A549 (cell line): ENCODE data around the gene PRUNE2. TPM values are rescaled to one million over a fixed set of nuclear protein-coding genes. Genes with fewer than 3 reads are reported as not detected.

Experiments used
- ATAC-seq, 2 experiments: fragments of 200-7000 bp in 1 of 2; fragments of >200 bp in 1 of 2; cut with Nextera tagmentation in 1 of 2; cut with Tn5 transposase in 1 of 2; 3 replicates each; pipeline versions ENCODE4 v1.8.0 to v1.9.1; 2018 to 2020; ENCODE audit warnings: mild to moderate bottlenecking in 1 of 2, moderate library complexity in 1 of 2
- CTCF ChIA-PET: fragments of 300-600 bp; sonication (Branson Sonifier 250); formaldehyde crosslinking; extraction: SDS; loops from one replicate; lab custom pipeline; 2021; ENCODE audit warnings: antibody characterized with exemption, inconsistent platforms; lab: Yijun Ruan, JAX
- POLR2A ChIA-PET: fragments of 350-600 bp; formaldehyde crosslinking; extraction: SDS; loops from one replicate; lab custom pipeline; 2021; ENCODE audit warnings: antibody characterized with exemption, inconsistent platforms; lab: Yijun Ruan, JAX
- DNase-seq, 2 experiments: peaks; one replicate each; pipeline versions ENCODE4 v3.0.0 to v3.0.0-alpha.2; 2011 to 2016; ENCODE audit warnings: low read depth in 1 of 2, low spot score in 1 of 2
- FAIRE-seq: peaks from 2 replicates; lab custom pipeline; 2011; peaks lifted over from hg19 to GRCh38; lab: Jason Lieb, UNC
- H3K27ac ChIP-seq, 2 experiments: fragments of >200 bp; sonication (Bioruptor Twin); formaldehyde crosslinking; 3 replicates each; pipeline ENCODE4 v1.5.1; 2016 to 2017
- H3K4me1 ChIP-seq: fragments of >200 bp; sonication (Bioruptor Twin); formaldehyde crosslinking; 3 replicates; pipeline ENCODE4 v1.6.1; 2016
- H3K4me2 ChIP-seq: fragments of >200 bp; sonication (Bioruptor Twin); formaldehyde crosslinking; 3 replicates; pipeline ENCODE4 v1.6.1; 2016
- H3K4me3 ChIP-seq: fragments of >200 bp; sonication (Bioruptor Twin); formaldehyde crosslinking; 3 replicates; pipeline ENCODE4 v1.5.1; 2016
- H3K9me3 ChIP-seq: fragments of >200 bp; sonication (Bioruptor Twin); formaldehyde crosslinking; 3 replicates; pipeline ENCODE4 v1.6.1; 2016
- ATOH8 ChIP-seq: fragments of 250-450 bp; sonication (Bioruptor Pico); IDR thresholded peaks from 2 replicates; pipeline ENCODE4 v1.5.0; 2020; ENCODE audit warnings: low read depth, mild to moderate bottlenecking, moderate library complexity
- BHLHE40 ChIP-seq: IDR thresholded peaks from 2 replicates; pipeline ENCODE4 v1.6.1; 2012; ENCODE audit warnings: low read depth, low read length, inconsistent platforms
- CBX8 ChIP-seq: fragments of 200-600 bp; sonication (generic); IDR thresholded peaks from 2 replicates; pipeline ENCODE4 v1.6.1; 2016
- CHD2 ChIP-seq: fragments of 150-350 bp; IDR thresholded peaks from 2 replicates; pipeline ENCODE4 v1.6.1; 2014; ENCODE audit warnings: low read length; ENCODE audit not compliant: partially characterized antibody
- CHD4 ChIP-seq: fragments of 200-600 bp; sonication (generic); IDR thresholded peaks from 2 replicates; pipeline ENCODE4 v1.6.1; 2016; ENCODE audit warnings: antibody characterized with exemption, mild to moderate bottlenecking, borderline replicate concordance
- EHMT2 ChIP-seq: fragments of 200-600 bp; sonication (generic); IDR thresholded peaks from 2 replicates; pipeline ENCODE4 v1.6.1; 2016; ENCODE audit warnings: antibody characterized with exemption, low read depth, mild to moderate bottlenecking, moderate library complexity
- GATA3 ChIP-seq: IDR thresholded peaks from 2 replicates; pipeline ENCODE4 v1.6.1; 2012; ENCODE audit warnings: borderline replicate concordance
- HEYL ChIP-seq: fragments of 250-450 bp; sonication (Bioruptor Pico); IDR thresholded peaks from 2 replicates; pipeline ENCODE4 v1.8.0; 2021; ENCODE audit warnings: mild to moderate bottlenecking, moderate library complexity
- HMGXB4 ChIP-seq: fragments of 250-450 bp; sonication (Bioruptor Pico); IDR thresholded peaks from 2 replicates; pipeline ENCODE4 v1.5.0; 2021; ENCODE audit warnings: mild to moderate bottlenecking, moderate library complexity, borderline replicate concordance
- KDM5A ChIP-seq: fragments of 200-600 bp; sonication (generic); IDR thresholded peaks from 2 replicates; pipeline ENCODE4 v1.6.1; 2016; ENCODE audit warnings: antibody characterized with exemption, mild to moderate bottlenecking
- MYC ChIP-seq: IDR thresholded peaks from 2 replicates; pipeline ENCODE4 v1.6.1; 2012; ENCODE audit warnings: mild to moderate bottlenecking, inconsistent platforms, low read length, improper control_type of control experiment, borderline replicate concordance
- PHF8 ChIP-seq: fragments of 200-600 bp; sonication (generic); IDR thresholded peaks from 2 replicates; pipeline ENCODE4 v1.6.1; 2016; ENCODE audit warnings: low read depth, mild to moderate bottlenecking, antibody characterized with exemption, moderate library complexity, borderline replicate concordance
- POLR2A ChIP-seq: IDR thresholded peaks from 2 replicates; pipeline ENCODE4 v1.6.1; 2012; ENCODE audit warnings: mild to moderate bottlenecking, low read length
- POLR2AphosphoS2 ChIP-seq: conservative IDR thresholded peaks from 2 replicates; pipeline ENCODE4 v1.6.1; 2012; ENCODE audit warnings: low read length, improper control_type of control experiment, inconsistent platforms
- RARB ChIP-seq: fragments of 250-450 bp; sonication (Bioruptor Pico); IDR thresholded peaks from 2 replicates; pipeline ENCODE4 v1.8.0; 2021; ENCODE audit warnings: mild to moderate bottlenecking, moderate library complexity
- REST ChIP-seq: fragments of 200-600 bp; sonication (generic); IDR thresholded peaks from 2 replicates; pipeline ENCODE4 v1.6.1; 2016; ENCODE audit warnings: antibody characterized with exemption, mild to moderate bottlenecking, moderate library complexity
- RFX5 ChIP-seq: fragments of 450-650 bp; IDR thresholded peaks from 2 replicates; pipeline ENCODE4 v1.7.1; 2014; ENCODE audit warnings: antibody characterized with exemption, mild to moderate bottlenecking, moderate library complexity
- SMC3 ChIP-seq: fragments of >200 bp; sonication (Bioruptor Twin); formaldehyde crosslinking; IDR thresholded peaks from 3 replicates; pipeline ENCODE4 v1.6.1; 2018; ENCODE audit warnings: inconsistent platforms
- SREBF2 ChIP-seq: fragments of 450-650 bp; IDR thresholded peaks from 2 replicates; pipeline ENCODE4 v1.6.1; 2014; ENCODE audit warnings: mild to moderate bottlenecking, moderate library complexity
- TFCP2L1 ChIP-seq: fragments of 250-450 bp; sonication (Bioruptor Pico); IDR thresholded peaks from 2 replicates; pipeline ENCODE4 v1.5.0; 2021; ENCODE audit warnings: mild to moderate bottlenecking
- TP53 ChIP-seq: fragments of 250-450 bp; sonication (Bioruptor Pico); IDR thresholded peaks from 2 replicates; pipeline ENCODE4 v1.5.0; 2021; ENCODE audit warnings: mild to moderate bottlenecking, moderate library complexity
- USF2 ChIP-seq: fragments of 450-650 bp; IDR thresholded peaks from 2 replicates; pipeline ENCODE4 v1.6.1; 2014; ENCODE audit warnings: antibody characterized with exemption
- ZNF302 ChIP-seq: fragments of 250-450 bp; sonication (Bioruptor Pico); IDR thresholded peaks from 2 replicates; pipeline ENCODE4 v1.9.0; 2021; ENCODE audit warnings: inconsistent platforms, mild to moderate bottlenecking, moderate library complexity
- WGBS: methylation state at CpG from one replicate; pipeline ENCODE4 v1.1.6; 2017; ENCODE audit errors: missing lambda C conversion rate; 5-methylcytosine and 5-hydroxymethylcytosine counted together
- polyA plus RNA-seq, 4 experiments: library from polyadenylated mRNA; depleted of rRNA in 3 of 4; stranded (reverse); fragments of >200 nt; fragmentation: RNase III in 1 of 4; extraction: RNeasy Plus Mini Kit Qiagen cat#74134 plus additional on column Dnase treatment in 1 of 4; gene quantifications; 2 replicates in 3 of 4; 3 replicates in 1 of 4; pipeline ENCODE4 v1.2.3, GENCODE V29; 2011 to 2017

PRUNE2 gene
- polyA plus RNA-seq, 2 of the 4 experiments (the other 2 are of a cell fraction): 0.04 TPM; not detected in 1

- ChIA-PET POLR2A (no interaction called here), CTCF (interaction anchor here (0.8 to 12.7 kb wide), 2 partner anchors 109 to 189 kb away, joined by 3 to 309 read pairs; no protein-coding TSS in a partner anchor)
- Histone ChIP-seq H3K27ac (no peak overlapping the region), H3K4me1 (no peaks in the 10 kb centered on the region), H3K9me3 (no peaks in the 10 kb centered on the region; the same call in 2 of the 3 replicates), H3K4me3 (no peak overlapping the region), H3K4me2 (no peak overlapping the region)
- DNase-seq: no peak
- no peak for FAIRE-seq
- 66% methylated on average over 7 of the region's 7 CpGs for WGBS
- ATAC-seq: no peak; a peak in 1 of 6 replicates
- TF ChIP-seq PHF8: no peak
- TF ChIP-seq SREBF2: no peak
- TF ChIP-seq CHD2: no peak
- no peak for TF ChIP-seq HEYL (CRISPR knock-in tag)
- no peak for TF ChIP-seq EHMT2
- no peak for TF ChIP-seq REST
- no peak for TF ChIP-seq TP53
- TF ChIP-seq TFCP2L1 (CRISPR knock-in tag): no peak
- TF ChIP-seq BHLHE40: no peak
- no peak for TF ChIP-seq SMC3
- no peak for TF ChIP-seq ZNF302 (CRISPR knock-in tag)
- no peak for TF ChIP-seq RARB (CRISPR knock-in tag)
- TF ChIP-seq CBX8: no peak
- no peak for TF ChIP-seq POLR2AphosphoS2
- no peak for TF ChIP-seq USF2
- TF ChIP-seq RFX5: no peak
- no peak for TF ChIP-seq KDM5A
- TF ChIP-seq CHD4: no peak
These were observed 102.2 kb downstream of the PRUNE2 start for GRCh38 chr9:76803762-76804161.

GRCh38 chr9:76803083-76803482 is 102.8 kb downstream of the PRUNE2 start:
- H3K4me2 ChIP-seq: no peak overlapping the region
- no peaks in the 10 kb centered on the region for H3K4me1 ChIP-seq
- ATAC-seq: no peak
- DNase-seq: no peak
- H3K27ac ChIP-seq: no peak overlapping the region
- no peak for FAIRE-seq
- no peaks in the 10 kb centered on the region; the same call in 2 of the 3 replicates for H3K9me3 ChIP-seq
- 18% methylated on average over 2 of the region's 2 CpGs for WGBS
- CTCF ChIA-PET: interaction anchor here (12.7 kb wide), 1 partner anchor 190 kb away, joined by 309 read pairs; no protein-coding TSS in a partner anchor
- TF ChIP-seq MYC (no peak), HMGXB4 (CRISPR knock-in tag) (no peak), SREBF2 (no peak), POLR2A (no peak), ATOH8 (no peak), GATA3 (no peak), CHD4 (no peak)
- TF ChIP-seq, all 56 proteins: peak for 0
- POLR2A ChIA-PET: no interaction called here
- H3K4me3 ChIP-seq: no peak overlapping the region
